ENCODE results near the gene HTR2A. TPM values are rescaled to one million over a fixed set of nuclear protein-coding genes. Genes with fewer than 3 reads are reported as not detected.

The HTR2A gene
- total RNA-seq, 2 experiments from 2014 or later = not detected

- ChIA-PET POLR2A (no interaction called here), CTCF (no interaction called here)
- intact Hi-C loops (cut with micrococcal nuclease) = no loop called here
- TF ChIP-seq CTCF (IDR thresholded peaks at IDR 0.05) = no peak
- ATAC-seq (no peak), DNase-seq (no peak)
- no peaks in the 10 kb centered on the region for H3K4me1 Mint-ChIP-seq (ENCODE audit: low read depth)
- no peaks in the 10 kb centered on the region for H3K36me3 Mint-ChIP-seq (ENCODE audit: low read depth)
- no peak overlapping the region for H3K27ac Mint-ChIP-seq
- no peak overlapping the region for H3K4me3 Mint-ChIP-seq
- no peaks in the 10 kb centered on the region for H3K9me3 Mint-ChIP-seq
- H3K27me3 Mint-ChIP-seq = peaks cover 2% of the 10 kb centered on the region
Measured at GRCh38 chr13:46804391-46804815, 92.5 kb downstream of the HTR2A start.

GRCh38 chr13:46803586-46803985 lies 93.3 kb downstream of the HTR2A start:
- DNase-seq = no peak
- Mint-ChIP-seq H3K27me3 (peaks cover 2% of the 10 kb centered on the region), H3K36me3 (ENCODE audit: low read depth) (no peaks in the 10 kb centered on the region), H3K4me3 (no peak overlapping the region), H3K9me3 (no peaks in the 10 kb centered on the region), H3K4me1 (ENCODE audit: low read depth) (no peaks in the 10 kb centered on the region), H3K27ac (no peak overlapping the region)
- no peak for ATAC-seq
- CTCF ChIA-PET = no interaction called here
- POLR2A ChIA-PET = no interaction called here
- intact Hi-C loops (cut with micrococcal nuclease) = no loop called here
- no peak for TF ChIP-seq CTCF (IDR thresholded peaks at IDR 0.05)

GRCh38 chr13:46801858-46802257 lies 95.0 kb downstream of the HTR2A start:
- POLR2A ChIA-PET = interaction anchor here (0.7 kb wide), 1 partner anchor 241 kb away, joined by 3 read pairs; no protein-coding TSS in a partner anchor
- CTCF ChIA-PET = interaction anchor here (1.4 to 2.6 kb wide), 3 partner anchors 9 to 250 kb away, joined by 3 to 8 read pairs (median 3); no protein-coding TSS in a partner anchor
- ATAC-seq (no peak), DNase-seq (no peak)
- no peak for TF ChIP-seq CTCF (IDR thresholded peaks at IDR 0.05)
- Mint-ChIP-seq H3K9me3 (no peaks in the 10 kb centered on the region), H3K27ac (no peak overlapping the region), H3K4me3 (no peak overlapping the region), H3K4me1 (ENCODE audit: low read depth) (peaks cover 9% of the 10 kb centered on the region), H3K36me3 (ENCODE audit: low read depth) (no peaks in the 10 kb centered on the region), H3K27me3 (no peaks in the 10 kb centered on the region)
- intact Hi-C loops (cut with micrococcal nuclease) = no loop called here

GRCh38 chr13:46799139-46799538 lies 97.7 kb downstream of the HTR2A start:
- TF ChIP-seq CTCF (IDR thresholded peaks at IDR 0.05) = no peak
- Mint-ChIP-seq H3K4me3 (no peak overlapping the region), H3K9me3 (no peaks in the 10 kb centered on the region), H3K36me3 (ENCODE audit: low read depth) (peaks cover 10% of the 10 kb centered on the region), H3K27me3 (no peaks in the 10 kb centered on the region), H3K27ac (no peak overlapping the region), H3K4me1 (ENCODE audit: low read depth) (peaks cover 24% of the 10 kb centered on the region)
- ATAC-seq = no peak
- intact Hi-C loops (cut with micrococcal nuclease) = loop anchor here (5.0 kb wide), 1 partner anchor 247 kb away; the partner anchor contains the start of gene LRCH1
- no peak for DNase-seq
- ChIA-PET CTCF (interaction anchor here (0.9 kb wide), 1 partner anchor 247 kb away, joined by 3 read pairs; no protein-coding TSS in a partner anchor), POLR2A (no interaction called here)

GRCh38 chr13:46797501-46798237 lies 99.2 kb downstream of the HTR2A start:
- no peaks in the 10 kb centered on the region for H3K27me3 Mint-ChIP-seq
- peak overlapping the region; percentile 96 for H3K4me3 Mint-ChIP-seq
- TF ChIP-seq CTCF (IDR thresholded peaks at IDR 0.05) = no peak
- peaks cover 36% of the 10 kb centered on the region for H3K4me1 Mint-ChIP-seq (ENCODE audit: low read depth)
- peak overlapping the region; percentile 93 for H3K27ac Mint-ChIP-seq
- ChIA-PET CTCF (interaction anchor here (0.6 to 1.5 kb wide), 3 partner anchors 9 to 265 kb away, joined by 3 read pairs; no protein-coding TSS in a partner anchor), POLR2A (no interaction called here)
- ATAC-seq = no peak
- no peaks in the 10 kb centered on the region for H3K9me3 Mint-ChIP-seq
- intact Hi-C loops (cut with micrococcal nuclease) = loop anchor here (5.0 kb wide), 1 partner anchor 245 kb away; the partner anchor contains the start of gene LRCH1
- H3K36me3 Mint-ChIP-seq (ENCODE audit: low read depth) = peaks cover 17% of the 10 kb centered on the region
- DNase-seq = no peak
